ENCODE results near the gene LMOD3.

GRCh38 chr3:69104586-69104985 lies 17.8 kb downstream of the LMOD3 start:
- TF ChIP-seq CTCF (IDR thresholded peaks at IDR 0.05) (no peak), POLR2A (IDR thresholded peaks at IDR 0.05) (no peak)
